Endometrial microvascular endothelial cells (primary cell): ENCODE data around the gene SCG3. TPM values are rescaled to one million over a fixed set of nuclear protein-coding genes. Genes with fewer than 3 reads are reported as not detected.

Experiments used
- in situ Hi-C: cut with HindIII; loops from 2 replicates; pipeline ENCODE4 v1.10.0; 2017; ENCODE audit warnings: low sequenced_read_pairs, low pct_unique_long_range_greater_than_20kb; ENCODE audit errors: inconsistent ontology term
- total RNA-seq: library from RNA; depleted of rRNA; stranded (reverse); fragments of >200 nt; gene quantifications from one replicate; pipeline ENCODE4 v1.2.3, GENCODE V29; 2015; ENCODE audit errors: inconsistent ontology term

Gene SCG3
- total RNA-seq, 1 donor from 2014 or later, result not detected

- in situ Hi-C loops, result no loop called here
These were observed 69.7 kb downstream of the SCG3 start, which contains the start of gene TMOD2 for GRCh38 chr15:51750792-51751696. Gene TMOD2 (plus strand): TSS chr15:51751597. CDS start chr15:51766442, 14,845 bp downstream.

- in situ Hi-C loops, result no loop called here
These were observed 70.7 kb downstream of the SCG3 start for GRCh38 chr15:51751697-51752683.

GRCh38 chr15:51752888-51753287 is 71.6 kb downstream of the SCG3 start:
- in situ Hi-C loops, result no loop called here

- in situ Hi-C loops, result no loop called here
These were observed 73.0 kb downstream of the SCG3 start for GRCh38 chr15:51754267-51754666.

DNA sequence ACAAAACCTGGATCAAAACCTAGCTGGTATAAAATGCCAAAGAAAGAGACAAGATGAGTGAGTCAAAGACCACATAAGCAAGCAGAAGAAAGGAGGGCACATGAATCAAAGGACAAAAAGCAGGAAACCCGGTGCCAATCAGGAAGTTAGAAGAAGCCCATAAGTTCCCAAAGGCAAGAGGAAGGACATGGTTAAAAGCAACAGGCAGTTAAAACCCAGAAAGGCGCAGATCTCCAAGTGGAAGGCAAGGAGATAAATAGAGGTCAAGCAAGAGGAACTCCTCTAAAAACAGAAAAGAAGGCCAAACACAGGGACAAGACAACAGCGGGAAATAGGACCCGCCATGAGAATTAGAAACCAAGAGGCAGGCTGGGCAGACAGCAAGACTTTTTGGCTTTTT is 74.5 kb downstream of the SCG3 start:
- in situ Hi-C loops, result no loop called here

- in situ Hi-C loops, result no loop called here
These were observed 75.2 kb downstream of the SCG3 start for GRCh38 chr15:51756482-51756881.

GRCh38 chr15:51757450-51757849 is 76.1 kb downstream of the SCG3 start:
- in situ Hi-C loops, result no loop called here

GRCh38 chr15:51758645-51759044 is 77.3 kb downstream of the SCG3 start:
- in situ Hi-C loops, result no loop called here

- in situ Hi-C loops, result no loop called here
These were observed 78.3 kb downstream of the SCG3 start for GRCh38 chr15:51759557-51760070.

DNA sequence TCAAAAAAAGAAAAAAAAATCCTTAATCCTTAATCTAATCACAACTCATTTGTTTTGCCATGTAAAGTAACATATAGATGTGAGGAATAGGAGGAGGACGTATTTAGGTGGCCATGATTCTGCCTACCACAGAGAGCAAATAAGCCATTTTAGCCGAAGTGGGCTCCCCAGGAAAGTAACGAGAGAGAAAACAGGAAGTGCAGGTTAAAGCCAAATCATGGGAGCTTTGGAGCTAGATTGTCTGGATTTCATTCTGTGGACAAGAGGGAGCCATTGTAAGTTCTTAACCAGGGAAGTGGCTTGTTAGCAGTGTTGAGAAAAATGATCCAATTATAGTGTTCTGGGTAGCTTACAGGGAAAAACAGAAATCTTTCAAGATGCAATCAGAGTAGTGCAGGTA is 79.5 kb downstream of the SCG3 start:
- in situ Hi-C loops, result no loop called here

GRCh38 chr15:51765751-51766150 is 84.4 kb downstream of the SCG3 start:
- in situ Hi-C loops, result no loop called here

- in situ Hi-C loops, result no loop called here
These were observed 85.0 kb downstream of the SCG3 start for GRCh38 chr15:51766341-51766740.

DNA sequence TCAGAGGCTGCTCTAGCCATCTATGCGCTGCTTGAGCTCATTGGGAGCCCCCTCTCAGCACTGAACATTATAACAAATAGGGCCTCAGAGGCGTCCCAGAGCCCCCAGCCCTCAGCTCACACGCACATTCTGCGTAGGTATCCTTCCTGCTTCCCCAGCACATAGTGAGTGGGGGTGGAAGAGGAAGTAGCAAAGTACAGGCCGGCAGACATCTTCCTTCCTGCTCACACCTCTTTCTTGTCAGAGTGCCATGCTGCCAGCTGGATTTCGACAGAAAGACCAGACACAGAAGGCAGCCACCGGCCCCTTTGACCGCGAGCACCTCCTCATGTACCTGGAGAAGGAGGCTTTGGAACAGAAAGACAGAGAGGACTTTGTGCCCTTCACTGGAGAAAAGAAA is 86.7 kb downstream of the SCG3 start:
- in situ Hi-C loops, result no loop called here

Other genes starting within 250 kb of the SCG3 start
- gene DMXL2, start 58.7 kb upstream of the SCG3 start, total RNA-seq, result 20.2 TPM
- gene LYSMD2, start 56.2 kb downstream of the SCG3 start, total RNA-seq, result 13.6 TPM
- gene TMOD2, start 70.1 kb downstream of the SCG3 start, total RNA-seq, result 5.8 TPM
- gene TMOD3, start 148.2 kb downstream of the SCG3 start, total RNA-seq, result 46.7 TPM